ENCODE measurements around the gene RTL9.
"Not testable (repeated sequence)": the region's sequence is repeated elsewhere in the genome, so short reads cannot be mapped to it uniquely, and the experiment has no call there.

RTL9 gene

GRCh38 chrX:110404376-110404775 lies 45.7 kb downstream of the RTL9 start:
- Mint-ChIP-seq H3K4me3 (no peak overlapping the region), H3K27ac (no peak overlapping the region), H3K9me3 (no peaks in the 10 kb centered on the region), H3K36me3 (ENCODE audit: low read depth) (no peaks in the 10 kb centered on the region), H3K4me1 (ENCODE audit: low read depth) (no peaks in the 10 kb centered on the region), H3K27me3 (ENCODE audit: low read depth) (peaks cover 3% of the 10 kb centered on the region)
- DNase-seq (ENCODE audit: low spot score), result no peak

GRCh38 chrX:110406250-110406649 lies 47.6 kb downstream of the RTL9 start:
- DNase-seq (ENCODE audit: low spot score), result not testable (repeated sequence)

GRCh38 chrX:110406822-110407221 lies 48.2 kb downstream of the RTL9 start:
- Mint-ChIP-seq H3K4me1 (ENCODE audit: low read depth) (no peaks in the 10 kb centered on the region), H3K27ac (no peak overlapping the region), H3K27me3 (ENCODE audit: low read depth) (no peaks in the 10 kb centered on the region), H3K36me3 (ENCODE audit: low read depth) (no peaks in the 10 kb centered on the region), H3K4me3 (no peak overlapping the region), H3K9me3 (no peaks in the 10 kb centered on the region)
- DNase-seq (ENCODE audit: low spot score), result no peak

More at GRCh38 chrX:110406250-110406649, 47.6 kb downstream of the RTL9 start:
- not testable (repeated sequence) for H3K27ac Mint-ChIP-seq; H3K27me3 Mint-ChIP-seq (ENCODE audit: low read depth); H3K36me3 Mint-ChIP-seq (ENCODE audit: low read depth); H3K9me3 Mint-ChIP-seq; H3K4me3 Mint-ChIP-seq; H3K4me1 Mint-ChIP-seq (ENCODE audit: low read depth)

- H3K4me3 Mint-ChIP-seq, result no peak overlapping the region
- H3K27me3 Mint-ChIP-seq (ENCODE audit: low read depth), result no peaks in the 10 kb centered on the region
- no peaks in the 10 kb centered on the region for H3K36me3 Mint-ChIP-seq (ENCODE audit: low read depth)
- H3K9me3 Mint-ChIP-seq, result no peaks in the 10 kb centered on the region
- peaks cover under 1% of the 10 kb centered on the region for H3K4me1 Mint-ChIP-seq (ENCODE audit: low read depth)
- peak; percentile 8 for DNase-seq (ENCODE audit: low spot score)
- H3K27ac Mint-ChIP-seq, result no peak overlapping the region
Observed at GRCh38 chrX:110407910-110408545, 49.4 kb downstream of the RTL9 start.

All from T-helper 2 cell treated with Interferon-gamma antibody and Interleukin-4, amounts not matched to agents 5 μg/mL and 100 μg/mL, for 36 hours (primary cell).